K562 (cell line): ENCODE measurements around the gene THRSP.

Source experiments
- ATF7 ChIP-seq: fragments of 450-650 bp; IDR thresholded peaks from 2 replicates; pipeline ENCODE4 v1.7.1; 2014; ENCODE audit warnings: mild to moderate bottlenecking, moderate library complexity
- EP300 ChIP-seq: IDR thresholded peaks from 2 replicates; pipeline ENCODE4 v1.6.1; 2012; ENCODE audit warnings: low read length, improper control_type of control experiment
- SREBF2 ChIP-seq: sonication (generic); formaldehyde crosslinking; IDR thresholded peaks from 2 replicates; pipeline ENCODE4 v1.4.0; 2020; ENCODE audit warnings: mild to moderate bottlenecking, missing genetic modification reagents
- TF ChIP-seq, protein P1 (sequence below): fragments of 450-650 bp; IDR thresholded peaks from 2 replicates; pipeline ENCODE4 v1.6.1; 2017; ENCODE audit warnings: antibody characterized with exemption, mild to moderate bottlenecking

- no peak for TF ChIP-seq ATF7
- TF ChIP-seq EP300: no peak
- TF ChIP-seq, protein P1, sequence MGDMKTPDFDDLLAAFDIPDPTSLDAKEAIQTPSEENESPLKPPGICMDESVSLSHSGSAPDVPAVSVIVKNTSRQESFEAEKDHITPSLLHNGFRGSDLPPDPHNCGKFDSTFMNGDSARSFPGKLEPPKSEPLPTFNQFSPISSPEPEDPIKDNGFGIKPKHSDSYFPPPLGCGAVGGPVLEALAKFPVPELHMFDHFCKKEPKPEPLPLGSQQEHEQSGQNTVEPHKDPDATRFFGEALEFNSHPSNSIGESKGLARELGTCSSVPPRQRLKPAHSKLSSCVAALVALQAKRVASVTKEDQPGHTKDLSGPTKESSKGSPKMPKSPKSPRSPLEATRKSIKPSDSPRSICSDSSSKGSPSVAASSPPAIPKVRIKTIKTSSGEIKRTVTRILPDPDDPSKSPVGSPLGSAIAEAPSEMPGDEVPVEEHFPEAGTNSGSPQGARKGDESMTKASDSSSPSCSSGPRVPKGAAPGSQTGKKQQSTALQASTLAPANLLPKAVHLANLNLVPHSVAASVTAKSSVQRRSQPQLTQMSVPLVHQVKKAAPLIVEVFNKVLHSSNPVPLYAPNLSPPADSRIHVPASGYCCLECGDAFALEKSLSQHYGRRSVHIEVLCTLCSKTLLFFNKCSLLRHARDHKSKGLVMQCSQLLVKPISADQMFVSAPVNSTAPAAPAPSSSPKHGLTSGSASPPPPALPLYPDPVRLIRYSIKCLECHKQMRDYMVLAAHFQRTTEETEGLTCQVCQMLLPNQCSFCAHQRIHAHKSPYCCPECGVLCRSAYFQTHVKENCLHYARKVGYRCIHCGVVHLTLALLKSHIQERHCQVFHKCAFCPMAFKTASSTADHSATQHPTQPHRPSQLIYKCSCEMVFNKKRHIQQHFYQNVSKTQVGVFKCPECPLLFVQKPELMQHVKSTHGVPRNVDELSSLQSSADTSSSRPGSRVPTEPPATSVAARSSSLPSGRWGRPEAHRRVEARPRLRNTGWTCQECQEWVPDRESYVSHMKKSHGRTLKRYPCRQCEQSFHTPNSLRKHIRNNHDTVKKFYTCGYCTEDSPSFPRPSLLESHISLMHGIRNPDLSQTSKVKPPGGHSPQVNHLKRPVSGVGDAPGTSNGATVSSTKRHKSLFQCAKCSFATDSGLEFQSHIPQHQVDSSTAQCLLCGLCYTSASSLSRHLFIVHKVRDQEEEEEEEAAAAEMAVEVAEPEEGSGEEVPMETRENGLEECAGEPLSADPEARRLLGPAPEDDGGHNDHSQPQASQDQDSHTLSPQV: peak; percentile 96
- no peak for TF ChIP-seq SREBF2 (CRISPR knock-in tag)
Observed at GRCh38 chr11:78041843-78042440, 21.7 kb upstream of the THRSP start.
